GM13977 (cell line): Measurements from ENCODE around the gene RAB11FIP3.
"Not testable (repeated sequence)": the region's sequence is repeated elsewhere in the genome, so short reads cannot be mapped to it uniquely, and the experiment has no call there.

Source experiments
- DNase-seq: peaks from one replicate; pipeline ENCODE4 v3.0.0; 2012; ENCODE audit warnings: low spot score
- in situ Hi-C: fragments of 300-500 bp; cut with MboI; formaldehyde crosslinking; loops from one replicate; pipeline ENCODE4 v1.12.0; 2022; ENCODE audit warnings: low sequenced_read_pairs, low pct_unique_long_range_greater_than_20kb, mixed read lengths, inconsistent platforms; ENCODE audit not compliant: unreplicated experiment
- TF ChIP-seq, protein P1 (sequence below): IDR thresholded peaks from 2 replicates; pipeline ENCODE4 v1.5.1; 2012; ENCODE audit warnings: mild to moderate bottlenecking, control low read depth; ENCODE audit not compliant: insufficient read depth; ENCODE audit errors: extremely low read depth, missing control alignments

Gene RAB11FIP3

GRCh38 chr16:410516-411178 is 14.8 kb upstream of the RAB11FIP3 start:
- TF ChIP-seq, protein P1, sequence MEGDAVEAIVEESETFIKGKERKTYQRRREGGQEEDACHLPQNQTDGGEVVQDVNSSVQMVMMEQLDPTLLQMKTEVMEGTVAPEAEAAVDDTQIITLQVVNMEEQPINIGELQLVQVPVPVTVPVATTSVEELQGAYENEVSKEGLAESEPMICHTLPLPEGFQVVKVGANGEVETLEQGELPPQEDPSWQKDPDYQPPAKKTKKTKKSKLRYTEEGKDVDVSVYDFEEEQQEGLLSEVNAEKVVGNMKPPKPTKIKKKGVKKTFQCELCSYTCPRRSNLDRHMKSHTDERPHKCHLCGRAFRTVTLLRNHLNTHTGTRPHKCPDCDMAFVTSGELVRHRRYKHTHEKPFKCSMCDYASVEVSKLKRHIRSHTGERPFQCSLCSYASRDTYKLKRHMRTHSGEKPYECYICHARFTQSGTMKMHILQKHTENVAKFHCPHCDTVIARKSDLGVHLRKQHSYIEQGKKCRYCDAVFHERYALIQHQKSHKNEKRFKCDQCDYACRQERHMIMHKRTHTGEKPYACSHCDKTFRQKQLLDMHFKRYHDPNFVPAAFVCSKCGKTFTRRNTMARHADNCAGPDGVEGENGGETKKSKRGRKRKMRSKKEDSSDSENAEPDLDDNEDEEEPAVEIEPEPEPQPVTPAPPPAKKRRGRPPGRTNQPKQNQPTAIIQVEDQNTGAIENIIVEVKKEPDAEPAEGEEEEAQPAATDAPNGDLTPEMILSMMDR: no peak
- no peak for DNase-seq
- in situ Hi-C loops: no loop called here

DNA sequence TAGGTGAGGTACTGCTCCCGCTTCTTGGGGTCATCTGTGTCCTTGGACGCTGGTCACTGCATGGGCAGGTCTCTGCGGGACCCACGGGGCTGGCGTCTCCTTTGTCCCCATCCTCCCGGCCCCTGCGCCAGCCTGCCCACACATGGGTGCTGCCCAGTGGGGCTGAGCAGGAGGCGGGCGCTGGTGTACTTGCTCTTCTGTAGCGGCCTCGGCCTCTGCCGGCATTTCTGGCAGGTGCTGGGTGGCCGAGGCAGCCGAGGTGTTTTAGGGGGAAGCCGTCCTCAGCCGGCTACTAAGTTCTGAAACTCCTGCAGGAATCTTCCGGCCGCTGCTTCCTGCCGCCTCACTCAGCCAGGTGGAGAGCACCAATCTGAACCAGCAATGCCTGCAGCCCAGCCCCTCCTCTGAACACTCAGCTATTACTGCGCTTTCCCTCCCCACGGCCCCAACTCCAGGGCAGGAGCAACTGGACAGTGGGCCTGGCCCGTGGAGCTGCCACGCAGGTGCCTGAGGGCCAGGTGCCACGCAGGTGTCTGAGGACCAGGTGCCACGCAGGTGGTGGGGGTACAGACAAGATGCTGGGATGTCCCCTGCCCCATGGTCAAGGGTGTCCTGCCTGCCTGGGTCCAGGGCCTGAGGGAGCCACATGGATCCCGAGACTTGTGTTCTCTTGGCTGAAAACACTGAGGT is 13.7 kb upstream of the RAB11FIP3 start:
- TF ChIP-seq, protein P1: no peak
- DNase-seq: peak; percentile 15
- in situ Hi-C loops: no loop called here

- TF ChIP-seq, protein P1: no peak
- in situ Hi-C loops: no loop called here
- DNase-seq: no peak
Observed at GRCh38 chr16:414395-415169, 10.9 kb upstream of the RAB11FIP3 start.

GRCh38 chr16:415170-415498 is 10.3 kb upstream of the RAB11FIP3 start:
- DNase-seq, in situ Hi-C loops: not testable (repeated sequence)

DNA sequence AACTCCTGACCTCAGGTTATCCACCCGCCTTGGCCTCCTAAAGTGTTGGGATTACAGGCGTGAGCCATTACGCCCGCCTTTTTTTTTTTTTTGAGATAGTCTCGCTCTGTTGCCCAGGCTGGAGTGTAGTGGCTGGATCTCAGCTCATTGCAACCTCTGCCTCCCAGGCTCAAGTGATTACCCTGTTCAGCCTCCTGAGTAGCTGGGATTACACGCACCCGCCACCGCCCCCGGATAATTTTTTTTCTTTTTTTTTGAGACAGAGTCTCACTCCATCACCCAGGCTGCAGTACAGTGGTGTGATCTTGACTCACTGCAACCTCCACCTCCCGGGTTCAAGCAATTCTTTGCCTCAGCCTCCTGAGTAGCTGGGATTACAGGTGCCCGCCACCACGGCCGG is 3.3 kb upstream of the RAB11FIP3 start:
- DNase-seq, in situ Hi-C loops: not testable (repeated sequence)

DNA sequence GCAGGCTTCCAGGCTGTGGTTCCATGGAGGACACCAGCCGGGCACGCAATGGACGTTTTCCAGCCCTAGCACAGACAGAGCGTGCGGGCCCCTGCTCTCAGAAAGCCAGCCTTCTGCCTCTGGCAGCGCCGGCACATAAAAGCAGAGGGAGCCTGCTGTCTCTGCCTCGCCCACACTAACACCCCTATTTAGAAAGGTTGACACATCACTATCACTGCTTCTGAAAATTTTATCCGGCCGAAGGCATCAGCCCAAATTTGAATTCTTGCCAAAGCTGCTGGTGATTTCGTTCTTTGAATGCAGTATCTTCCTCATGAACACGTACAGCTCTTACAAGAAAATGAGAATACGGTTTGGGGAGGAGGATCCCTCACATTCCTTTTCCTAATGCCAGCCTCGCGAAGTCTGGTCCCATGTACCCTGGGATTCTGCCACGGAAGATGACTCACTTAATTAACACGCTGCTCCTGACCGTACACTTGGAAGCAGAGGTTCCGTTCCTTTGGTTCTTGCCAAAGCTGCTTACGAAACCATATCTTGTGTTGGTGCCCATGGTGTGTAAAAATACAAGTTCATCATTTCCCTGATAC is 1.3 kb upstream of the RAB11FIP3 start:
- no peak for DNase-seq
- in situ Hi-C loops: no loop called here
- TF ChIP-seq, protein P1: no peak

- TF ChIP-seq, protein P1: no peak
- in situ Hi-C loops: no loop called here
- no peak for DNase-seq
Observed at GRCh38 chr16:424623-425081, 797 bp upstream of the RAB11FIP3 start.
